ENCODE measurements around the gene SERPINA1. TPM values are rescaled to one million over a fixed set of nuclear protein-coding genes. Genes with fewer than 3 reads are reported as not detected.
"Not testable (repeated sequence)": the region's sequence is repeated elsewhere in the genome, so short reads cannot be mapped to it uniquely, and the experiment has no call there.

SERPINA1 gene
- total RNA-seq, 1 donor from 2014 or later: 0.58 TPM

- Mint-ChIP-seq H3K9me3 (peaks cover 8% of the 10 kb centered on the region), H3K4me3 (no peak overlapping the region), H3K27ac (no peak overlapping the region), H3K4me1 (peaks cover 7% of the 10 kb centered on the region), H3K27me3 (ENCODE audit: low read depth) (peaks cover 20% of the 10 kb centered on the region), H3K36me3 (no peaks in the 10 kb centered on the region)
- TF ChIP-seq CTCF (IDR thresholded peaks at IDR 0.05; ENCODE audit: unreplicated experiment): peak; percentile 68
- peak; percentile 27 to 65 for DNase-seq (ENCODE audit: low spot score in 2 of 2, unreplicated experiment in 2 of 2)
These were observed 35.2 kb upstream of the SERPINA1 start for GRCh38 chr14:94423453-94424056.

GRCh38 chr14:94421316-94421715 is 32.9 kb upstream of the SERPINA1 start:
- Mint-ChIP-seq H3K36me3 (no peaks in the 10 kb centered on the region), H3K27me3 (ENCODE audit: low read depth) (peaks cover 16% of the 10 kb centered on the region), H3K4me1 (no peaks in the 10 kb centered on the region), H3K27ac (no peak overlapping the region), H3K9me3 (peaks cover 16% of the 10 kb centered on the region), H3K4me3 (no peak overlapping the region)
- no peak for TF ChIP-seq CTCF (IDR thresholded peaks at IDR 0.05; ENCODE audit: unreplicated experiment)
- no peak for DNase-seq (ENCODE audit: low spot score in 2 of 2, unreplicated experiment in 2 of 2)

- not testable (repeated sequence) for H3K4me1 Mint-ChIP-seq; H3K36me3 Mint-ChIP-seq; DNase-seq (ENCODE audit: low spot score in 2 of 2, unreplicated experiment in 2 of 2); H3K27ac Mint-ChIP-seq; H3K27me3 Mint-ChIP-seq (ENCODE audit: low read depth); H3K4me3 Mint-ChIP-seq
- peaks cover 22% of the 10 kb centered on the region for H3K9me3 Mint-ChIP-seq
These were observed 29.2 kb upstream of the SERPINA1 start for GRCh38 chr14:94417497-94418205.

- Mint-ChIP-seq H3K4me3 (no peak overlapping the region), H3K36me3 (no peaks in the 10 kb centered on the region), H3K4me1 (no peaks in the 10 kb centered on the region), H3K9me3 (peaks cover 24% of the 10 kb centered on the region), H3K27ac (no peak overlapping the region), H3K27me3 (ENCODE audit: low read depth) (no peaks in the 10 kb centered on the region)
- TF ChIP-seq CTCF (IDR thresholded peaks at IDR 0.05; ENCODE audit: unreplicated experiment): no peak
- DNase-seq (ENCODE audit: low spot score in 2 of 2, unreplicated experiment in 2 of 2): no peak
These were observed 24.6 kb upstream of the SERPINA1 start for GRCh38 chr14:94412671-94413638.

- Mint-ChIP-seq H3K27me3 (ENCODE audit: low read depth) (no peaks in the 10 kb centered on the region), H3K4me3 (no peak overlapping the region), H3K9me3 (peaks cover 26% of the 10 kb centered on the region), H3K27ac (no peak overlapping the region), H3K4me1 (no peaks in the 10 kb centered on the region), H3K36me3 (no peaks in the 10 kb centered on the region)
- no peak for TF ChIP-seq CTCF (IDR thresholded peaks at IDR 0.05; ENCODE audit: unreplicated experiment)
- no peak for DNase-seq (ENCODE audit: low spot score in 2 of 2, unreplicated experiment in 2 of 2)
These were observed 23.2 kb upstream of the SERPINA1 start for GRCh38 chr14:94411638-94412037.

- H3K27me3 Mint-ChIP-seq (ENCODE audit: low read depth); H3K4me1 Mint-ChIP-seq; H3K36me3 Mint-ChIP-seq; DNase-seq (ENCODE audit: low spot score in 2 of 2, unreplicated experiment in 2 of 2); H3K27ac Mint-ChIP-seq; H3K4me3 Mint-ChIP-seq: not testable (repeated sequence)
- peaks cover 22% of the 10 kb centered on the region for H3K9me3 Mint-ChIP-seq
These were observed 21.0 kb upstream of the SERPINA1 start for GRCh38 chr14:94409430-94409829.

Measured in mesothelial cell of epicardium (in vitro differentiated cells).